Activated CD8-positive, alpha-beta memory T cell treated with anti-CD3 and anti-CD28 coated beads, Interleukin-2, amount 50 U/mL, for 4 hours (primary cell): ENCODE data around the gene KCNS3.

Experiments used
- DNase-seq: peaks from one replicate; pipeline ENCODE4 v3.0.0-alpha.2; 2020

KCNS3 gene

GRCh38 chr2:17879137-17879912, 858 bp downstream of the KCNS3 start:
- no peak for DNase-seq

- DNase-seq = no peak
These were observed 1.4 kb downstream of the KCNS3 start for GRCh38 chr2:17879913-17880274.

GRCh38 chr2:17892770-17893534, 14.5 kb downstream of the KCNS3 start:
- no peak for DNase-seq

GRCh38 chr2:17894005-17894404, 15.5 kb downstream of the KCNS3 start:
- DNase-seq = no peak

- no peak for DNase-seq
These were observed 16.1 kb downstream of the KCNS3 start for GRCh38 chr2:17894556-17894955.

- no peak for DNase-seq
These were observed 21.4 kb downstream of the KCNS3 start for GRCh38 chr2:17899871-17900270.

- DNase-seq = no peak
These were observed 22.8 kb downstream of the KCNS3 start for GRCh38 chr2:17901246-17901645.

- DNase-seq = no peak
These were observed 32.5 kb downstream of the KCNS3 start for GRCh38 chr2:17910980-17911379.

- DNase-seq = no peak
These were observed 33.2 kb downstream of the KCNS3 start for GRCh38 chr2:17911491-17912260.

- no peak for DNase-seq
These were observed 33.8 kb downstream of the KCNS3 start for GRCh38 chr2:17912266-17912691.

GRCh38 chr2:17915099-17915498, 36.6 kb downstream of the KCNS3 start:
- no peak for DNase-seq

- DNase-seq = no peak
These were observed 37.5 kb downstream of the KCNS3 start for GRCh38 chr2:17915811-17916518.

GRCh38 chr2:17916584-17916983, 38.1 kb downstream of the KCNS3 start:
- no peak for DNase-seq

GRCh38 chr2:17918789-17919188, 40.3 kb downstream of the KCNS3 start:
- DNase-seq = no peak

- DNase-seq = no peak
These were observed 52.3 kb downstream of the KCNS3 start for GRCh38 chr2:17930773-17931172.

- DNase-seq = no peak
These were observed 54.8 kb downstream of the KCNS3 start for GRCh38 chr2:17933256-17933655.

- DNase-seq = no peak
These were observed 56.3 kb downstream of the KCNS3 start for GRCh38 chr2:17934721-17935120.

- no peak for DNase-seq
These were observed 56.9 kb downstream of the KCNS3 start for GRCh38 chr2:17935242-17935885.

GRCh38 chr2:17936599-17936998, 58.1 kb downstream of the KCNS3 start:
- DNase-seq = no peak

GRCh38 chr2:17940091-17940630, 61.7 kb downstream of the KCNS3 start:
- no peak for DNase-seq

- DNase-seq = no peak
These were observed 65.0 kb downstream of the KCNS3 start for GRCh38 chr2:17943444-17943843.

GRCh38 chr2:17947113-17947512, 68.6 kb downstream of the KCNS3 start:
- no peak for DNase-seq
